NCI-H82 (cell line): Measurements from ENCODE around the gene DACT2.
A peak's percentile ranks its signal among the peaks of the same experiment; 100 is the strongest.
"Not testable (repeated sequence)": the region's sequence is repeated elsewhere in the genome, so short reads cannot be mapped to it uniquely, and the experiment has no call there.

Source experiments
- DNase-seq: peaks from one replicate; lab custom pipeline; 2025; lab: John Stamatoyannopoulos, UW

Gene DACT2, protein sequence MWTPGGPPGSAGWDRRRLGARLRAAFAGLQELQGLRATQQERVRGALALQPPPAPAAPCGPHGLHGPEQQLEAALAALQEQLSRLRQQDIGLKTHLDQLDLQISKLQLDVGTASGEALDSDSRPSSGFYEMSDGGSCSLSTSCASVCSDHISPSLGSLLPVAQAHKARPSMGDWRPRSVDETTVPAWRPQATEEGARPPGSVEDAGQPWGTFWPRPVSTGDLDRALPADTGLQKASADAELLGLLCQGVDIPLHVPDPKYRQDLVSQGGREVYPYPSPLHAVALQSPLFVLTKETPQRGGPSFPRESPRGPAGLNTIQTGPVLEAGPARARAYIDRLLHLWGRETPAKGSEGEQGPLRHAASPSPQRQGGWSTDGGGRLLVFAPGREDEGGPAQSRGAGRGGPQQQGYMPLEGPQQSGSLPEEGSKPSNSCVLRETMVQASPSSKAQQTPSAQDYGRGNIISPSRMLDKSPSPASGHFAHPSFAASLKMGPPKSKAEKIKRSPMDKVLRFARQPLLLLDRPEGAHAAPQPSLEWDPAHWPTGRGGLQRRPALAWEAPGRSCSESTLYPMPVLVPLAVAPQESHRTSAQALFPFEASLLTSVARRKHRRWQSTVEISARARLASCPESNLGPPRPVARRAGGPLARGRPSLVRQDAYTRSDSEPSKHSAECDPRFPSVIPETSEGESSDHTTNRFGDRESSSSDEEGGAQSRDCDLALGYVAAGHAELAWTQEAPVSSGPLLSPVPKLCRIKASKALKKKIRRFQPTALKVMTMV

DNA sequence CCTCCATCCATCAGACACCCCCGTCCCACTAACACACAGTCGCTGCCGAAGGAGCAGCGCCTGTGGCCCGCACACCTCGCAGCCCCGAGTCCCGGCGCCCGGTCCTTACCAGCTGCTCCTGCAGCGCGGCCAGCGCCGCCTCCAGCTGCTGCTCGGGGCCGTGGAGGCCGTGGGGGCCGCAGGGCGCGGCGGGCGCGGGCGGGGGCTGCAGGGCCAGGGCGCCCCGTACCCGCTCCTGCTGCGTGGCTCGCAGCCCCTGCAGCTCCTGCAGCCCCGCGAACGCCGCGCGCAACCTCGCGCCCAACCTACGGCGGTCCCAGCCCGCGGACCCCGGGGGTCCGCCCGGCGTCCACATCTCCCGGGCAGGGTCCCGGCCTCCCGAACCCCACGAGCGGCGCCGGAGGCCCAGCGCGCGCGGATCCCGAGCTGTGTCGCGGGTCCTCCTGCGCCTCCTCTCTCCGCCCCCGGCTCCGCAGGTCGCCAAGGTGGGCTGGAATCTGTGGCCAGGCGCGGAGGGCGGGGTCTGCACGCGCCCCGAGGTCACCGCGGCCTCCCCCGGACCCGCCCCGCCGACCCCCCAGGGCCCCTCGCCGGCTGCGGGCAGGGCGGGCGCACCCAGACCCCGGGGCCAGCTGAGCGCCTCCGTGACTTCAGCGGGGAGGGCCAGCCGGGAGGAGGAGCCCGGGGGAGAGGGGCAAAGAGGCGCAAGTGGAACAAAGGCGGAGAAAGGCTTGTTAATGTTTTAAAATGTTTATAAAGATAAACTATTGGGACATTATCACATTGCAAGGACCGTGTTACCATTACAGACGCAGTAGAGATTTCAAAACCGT lies at the start of gene DACT2:
Gene DACT2, minus strand, starts transcription at position 499 of the 833 bp plus-strand sequence. Its CDS starts 144 bp downstream, at position 355.
- no peak for DNase-seq

DNA sequence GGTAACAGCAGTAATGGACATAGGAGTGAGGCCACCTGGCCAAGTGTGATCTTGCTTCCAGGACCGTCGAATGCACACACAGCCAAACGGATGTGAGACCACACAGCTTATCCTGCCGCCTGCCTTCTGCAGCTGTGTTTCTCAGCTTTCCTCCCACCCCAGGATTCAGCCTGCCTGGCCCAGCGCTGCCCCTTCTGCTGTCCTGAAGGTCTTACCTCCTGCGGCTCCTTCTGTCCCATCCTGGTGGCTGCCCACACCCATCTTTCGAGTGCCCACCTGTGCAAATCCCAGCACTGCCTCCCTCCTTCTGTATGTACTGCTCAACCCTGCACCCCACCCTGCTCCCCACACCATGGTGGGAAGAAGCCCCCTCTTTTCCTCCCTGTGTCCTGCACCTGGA lies 49.4 kb upstream of the DACT2 start:
- no peak for DNase-seq

DNA sequence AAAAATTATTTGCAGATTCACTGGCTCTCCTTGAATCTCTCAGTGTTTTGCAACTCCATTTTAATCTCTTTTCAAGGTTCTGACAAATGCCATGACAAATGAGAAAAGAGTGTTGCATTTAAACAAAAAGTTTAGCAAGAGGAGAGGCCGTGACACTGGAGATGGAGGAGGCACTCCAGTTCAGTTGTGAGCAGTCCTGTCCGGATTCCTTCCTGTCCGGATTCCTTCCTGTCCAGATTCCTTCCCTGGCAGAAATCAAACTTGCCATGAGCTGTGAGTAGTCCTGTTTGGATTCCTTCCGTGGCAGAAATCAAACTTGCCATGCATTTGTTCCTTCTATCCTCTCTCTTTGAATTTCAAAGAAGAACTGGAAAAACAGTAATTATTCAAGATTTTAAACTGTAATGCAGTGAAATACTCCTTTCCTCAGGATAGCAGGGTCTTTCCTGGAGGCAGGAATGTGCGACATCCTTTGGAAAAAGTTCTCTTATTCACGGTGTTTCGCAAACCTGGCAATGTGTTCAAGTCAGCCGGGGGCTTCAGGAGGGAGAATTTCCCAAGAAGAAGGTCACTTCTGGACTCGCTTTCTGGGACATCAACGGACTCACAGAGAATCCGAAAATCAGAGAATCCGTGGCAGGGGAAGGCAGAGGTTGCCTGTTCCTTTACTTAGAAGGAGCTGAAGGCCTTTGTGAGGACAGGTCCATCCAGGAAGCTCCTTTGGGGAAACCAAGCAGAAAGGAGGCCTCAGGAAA lies 48.7 kb upstream of the DACT2 start:
- DNase-seq = no peak

DNA sequence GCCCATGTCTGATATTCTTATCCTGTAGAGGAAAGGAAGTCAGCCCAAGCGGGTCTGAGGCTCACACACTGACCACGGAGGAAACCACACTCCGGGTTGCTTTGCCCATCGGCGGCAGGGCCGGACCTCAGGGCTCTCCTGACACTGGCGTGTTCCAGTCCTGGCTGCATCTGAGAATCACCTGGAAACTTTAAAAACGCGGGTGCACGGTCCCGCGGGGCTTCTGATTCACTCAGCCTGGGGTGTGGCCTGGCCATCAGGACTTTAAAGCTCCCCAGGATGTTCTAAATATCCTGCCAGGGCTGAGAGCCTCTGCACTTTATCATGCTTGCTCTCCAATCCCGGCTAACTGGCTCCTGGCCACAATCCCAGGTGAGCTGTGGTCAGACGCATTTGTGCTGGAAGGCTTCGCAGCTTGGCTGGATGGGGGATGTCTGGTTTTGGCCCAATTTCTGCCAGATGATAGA lies 47.7 kb upstream of the DACT2 start:
- DNase-seq = no peak

DNA sequence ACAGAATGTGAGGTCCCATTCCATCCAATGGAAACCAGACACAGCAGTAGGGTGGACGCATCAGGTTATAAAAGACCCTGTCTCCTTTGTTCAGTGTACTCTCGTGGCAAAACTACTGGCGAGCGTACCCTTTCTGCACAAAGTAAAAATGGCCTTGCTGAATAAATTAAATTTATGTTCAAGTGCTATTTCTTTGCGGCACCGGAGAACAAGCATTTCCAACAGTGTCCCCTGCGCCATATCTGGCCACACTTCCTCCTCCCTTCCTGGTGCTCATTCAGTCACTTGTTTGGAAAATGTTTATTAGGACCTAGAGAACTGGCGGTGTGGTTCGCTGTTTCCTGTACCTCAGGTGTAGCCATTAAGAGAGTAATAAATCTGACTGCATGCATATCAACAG lies 46.9 kb upstream of the DACT2 start:
- no peak for DNase-seq

DNA sequence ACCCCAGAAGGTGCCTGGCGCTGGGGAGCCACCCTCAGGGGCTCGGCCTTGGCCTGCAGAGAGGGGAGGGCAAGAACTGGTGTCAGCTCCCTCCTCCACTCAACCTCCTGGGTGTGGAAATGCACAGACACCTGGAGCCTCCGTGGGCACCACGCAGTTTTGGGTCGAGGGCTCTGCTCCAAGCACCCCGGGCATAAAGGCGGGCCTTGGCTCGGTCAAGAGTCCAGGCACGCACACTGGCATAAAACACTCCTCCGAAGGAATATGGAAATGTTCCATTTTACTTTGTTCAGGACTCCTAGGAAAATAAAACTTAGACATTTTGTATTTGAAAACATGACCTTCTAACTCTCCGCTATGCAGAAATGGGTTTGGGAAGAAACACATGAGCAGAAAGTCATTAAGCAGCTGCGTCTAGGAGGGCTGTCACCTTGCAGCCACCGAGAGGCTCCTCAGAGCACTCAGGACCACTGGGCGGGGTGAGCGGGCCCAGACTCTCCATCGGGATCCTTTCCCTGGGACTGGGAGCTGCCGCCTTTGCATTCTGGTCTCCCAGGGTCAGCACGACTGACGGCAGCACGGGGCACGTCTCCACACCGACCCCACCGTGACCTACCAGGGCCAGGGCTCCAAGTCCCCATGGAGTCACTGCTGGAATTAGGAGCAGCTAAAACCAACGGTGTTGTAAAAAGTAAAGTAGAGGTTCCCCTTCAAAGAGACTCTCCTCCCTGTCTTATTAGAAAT lies 46.0 kb upstream of the DACT2 start:
- DNase-seq = no peak

DNA sequence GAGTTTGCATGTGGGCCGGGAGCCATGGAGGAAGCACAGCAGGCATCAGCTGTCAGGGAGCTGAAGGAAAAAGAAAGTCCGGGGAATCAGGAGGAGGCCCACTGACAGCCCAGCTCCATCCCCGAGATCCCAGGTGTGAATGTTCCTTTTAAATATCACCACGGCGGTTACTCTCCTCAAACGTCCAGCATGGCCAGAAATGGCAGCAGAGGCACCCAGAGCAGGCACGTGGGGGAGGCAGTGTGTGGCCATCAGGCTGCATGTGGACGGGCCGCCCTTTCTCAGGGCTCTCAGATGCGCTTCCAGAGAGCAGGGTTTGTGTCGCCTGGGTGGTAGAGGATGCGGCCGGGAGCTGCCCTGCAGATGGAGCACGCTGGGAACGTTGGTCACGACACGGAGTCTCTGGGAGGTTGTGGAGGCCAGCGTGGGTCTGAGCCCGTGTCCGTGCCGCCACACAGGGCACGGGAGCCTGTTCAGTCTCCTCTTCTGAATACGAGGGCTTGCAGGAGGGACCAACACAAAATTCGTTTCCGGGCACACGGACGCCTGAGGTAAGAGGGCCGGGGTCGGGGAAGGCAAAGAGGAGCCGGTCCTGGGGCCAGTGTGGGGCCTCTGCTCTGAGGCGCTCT lies 45.3 kb upstream of the DACT2 start:
- no peak for DNase-seq

DNA sequence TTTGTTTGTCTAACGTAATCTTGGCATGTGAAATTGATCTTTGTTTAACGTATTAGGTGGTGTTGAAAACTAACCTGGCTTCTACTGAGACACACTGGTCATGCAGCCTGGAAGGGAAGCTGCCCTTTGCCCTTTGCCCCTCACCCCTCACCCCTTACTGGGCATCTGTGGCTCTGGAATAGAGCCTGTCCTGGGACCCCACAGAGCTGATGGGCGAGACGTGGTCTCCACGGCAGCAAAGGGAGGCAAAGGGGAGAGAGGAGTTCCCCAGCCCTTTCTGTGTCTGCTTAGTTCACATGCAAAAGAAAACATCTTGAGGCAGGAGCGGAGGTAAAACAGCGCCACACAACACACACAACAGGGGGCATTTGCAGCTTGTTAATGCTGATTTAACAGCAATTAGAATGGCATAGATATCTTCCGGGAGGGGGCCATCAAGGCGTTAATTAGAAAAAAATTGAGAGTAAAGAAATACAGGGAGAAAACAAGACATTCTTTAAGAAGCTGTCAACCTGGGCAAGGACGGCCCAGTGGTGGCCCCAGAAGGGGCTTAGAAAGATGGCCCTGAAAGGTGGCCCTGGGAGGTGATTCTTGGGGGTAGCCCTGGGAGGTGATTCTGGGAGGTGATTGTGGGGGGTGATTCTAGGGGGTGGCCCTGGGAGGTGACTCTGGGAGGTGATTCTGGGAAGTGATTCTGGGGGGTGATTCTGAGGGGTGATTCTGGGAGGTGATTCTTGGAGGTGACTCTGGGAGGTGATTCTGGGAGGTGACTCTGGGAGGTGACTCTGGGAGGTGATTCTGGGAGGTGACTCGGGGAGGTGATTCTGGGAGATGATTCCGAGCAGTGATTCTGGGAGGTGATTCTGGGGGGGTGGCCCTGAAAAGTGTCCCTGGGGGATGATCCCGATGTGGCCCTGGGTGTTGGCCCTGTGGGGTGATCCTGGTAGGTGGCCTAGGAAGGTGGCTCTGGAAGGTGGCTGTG lies 44.5 kb upstream of the DACT2 start:
- DNase-seq = no peak

DNA sequence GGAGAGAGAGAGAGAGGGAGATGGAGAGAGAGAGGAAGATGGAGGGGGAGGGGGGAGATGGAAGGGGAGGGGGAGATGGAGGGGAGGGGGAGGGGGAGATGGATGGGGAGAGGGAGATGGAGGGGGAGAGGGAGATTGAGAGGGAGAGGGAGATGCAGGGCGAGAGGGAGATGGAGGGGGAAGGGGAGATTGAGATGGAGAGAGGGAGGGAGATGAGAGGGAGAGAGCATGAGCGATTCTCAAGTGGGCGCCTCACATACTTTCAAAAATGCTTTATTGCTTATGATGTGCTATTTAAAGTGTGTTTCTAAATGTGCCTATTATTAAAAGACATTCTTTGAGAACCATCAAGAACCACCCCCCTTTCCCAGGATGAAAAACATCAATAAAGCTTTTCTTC lies 43.7 kb upstream of the DACT2 start:
- DNase-seq = no peak

DNA sequence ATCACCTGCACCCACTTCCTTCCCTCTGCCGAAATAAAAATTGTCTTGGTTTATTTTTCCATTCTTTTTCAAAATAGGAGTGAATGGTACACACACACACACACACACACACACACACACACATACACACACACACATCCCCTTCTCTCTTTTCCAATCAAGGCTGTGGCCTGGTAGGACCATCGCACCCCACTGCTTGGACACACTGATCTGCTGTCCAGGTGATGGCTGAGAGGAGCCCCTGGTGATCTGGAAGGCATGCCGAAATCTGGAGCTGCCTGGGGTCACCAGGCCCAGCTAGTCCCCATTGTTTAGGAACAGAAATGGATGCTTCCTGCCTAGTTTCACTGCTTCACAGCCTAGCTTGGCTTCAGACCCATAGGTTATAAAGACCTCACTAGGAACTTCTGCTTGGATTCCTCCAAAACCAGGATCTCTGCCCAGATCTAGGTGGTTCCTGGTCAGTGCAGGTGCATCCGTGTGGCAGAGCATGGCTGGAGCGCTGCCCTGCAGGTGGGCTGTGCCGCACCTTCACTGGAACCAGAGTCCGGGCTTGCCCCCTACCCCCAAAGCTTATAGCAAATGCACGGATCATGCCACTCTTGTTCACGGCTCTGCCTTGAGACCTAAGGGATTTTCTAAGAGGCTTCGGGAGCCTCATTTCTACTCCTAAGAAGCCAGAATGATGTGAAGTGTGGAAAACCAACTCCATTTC lies 42.9 kb upstream of the DACT2 start:
- no peak for DNase-seq

DNA sequence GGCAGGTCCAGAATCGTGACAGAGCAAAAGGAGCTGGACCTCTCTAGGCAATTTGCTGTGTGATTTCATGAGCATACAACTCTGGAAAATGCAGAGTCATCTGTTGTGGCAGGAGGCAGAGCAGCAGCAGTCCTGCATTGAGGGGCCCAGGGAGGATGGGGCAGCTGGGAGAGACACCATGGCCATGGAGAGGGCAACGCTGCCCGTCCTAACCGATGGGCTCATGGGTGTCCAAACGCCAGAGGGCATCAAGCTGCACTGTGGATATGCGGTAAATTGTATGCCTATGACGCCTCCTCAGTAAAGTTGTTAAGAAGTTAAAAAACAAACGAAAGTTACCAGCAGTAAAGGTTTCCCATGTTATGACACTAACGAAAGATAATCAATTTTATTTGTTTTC lies 42.2 kb upstream of the DACT2 start:
- no peak for DNase-seq

DNA sequence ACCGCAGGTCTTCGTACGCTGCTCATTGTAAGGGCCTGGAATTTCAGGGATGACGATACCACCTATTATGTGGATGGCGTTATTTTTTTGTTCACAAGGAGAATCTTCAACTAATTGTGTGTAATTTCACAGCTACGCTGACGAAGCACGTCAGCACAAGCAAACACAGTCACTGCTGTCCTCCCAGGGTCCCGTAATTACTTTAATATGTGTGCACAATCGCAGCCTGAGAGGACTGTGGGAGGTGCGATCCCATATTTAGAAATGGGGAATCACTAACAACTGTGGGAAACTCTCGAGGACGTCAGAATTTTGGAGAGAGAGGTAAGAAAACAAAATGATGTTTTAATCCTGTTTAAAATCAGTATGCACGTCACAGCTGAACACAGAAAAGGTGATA lies 40.2 kb upstream of the DACT2 start:
- no peak for DNase-seq

DNA sequence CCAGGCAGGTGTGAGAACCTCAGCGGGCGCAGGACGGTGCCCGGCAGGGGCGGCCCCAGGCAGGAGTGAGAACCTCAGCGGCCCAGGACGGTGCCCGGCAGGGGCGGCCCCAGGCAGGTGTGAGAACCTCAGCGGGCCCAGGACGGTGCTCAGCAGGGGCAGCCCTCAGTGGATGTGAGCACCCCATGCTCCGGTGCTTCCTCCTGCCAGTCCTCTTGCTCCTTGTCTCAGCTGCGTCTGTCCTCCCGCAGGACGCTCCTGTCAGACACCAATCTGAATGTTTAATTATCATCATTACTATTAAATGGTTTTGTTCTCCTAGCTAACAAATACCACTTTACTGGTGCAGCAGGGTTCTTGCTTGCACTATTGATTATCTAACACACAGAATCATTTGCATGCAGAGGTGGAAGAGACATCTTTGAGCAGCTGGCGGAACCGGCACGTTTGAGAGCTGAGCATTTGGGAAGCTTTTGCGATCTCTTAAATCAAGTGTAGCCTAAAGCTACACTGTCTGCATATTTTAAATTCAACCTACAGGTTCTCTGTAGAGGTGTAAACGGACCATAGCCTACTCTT lies 39.4 kb upstream of the DACT2 start:
- no peak for DNase-seq

DNA sequence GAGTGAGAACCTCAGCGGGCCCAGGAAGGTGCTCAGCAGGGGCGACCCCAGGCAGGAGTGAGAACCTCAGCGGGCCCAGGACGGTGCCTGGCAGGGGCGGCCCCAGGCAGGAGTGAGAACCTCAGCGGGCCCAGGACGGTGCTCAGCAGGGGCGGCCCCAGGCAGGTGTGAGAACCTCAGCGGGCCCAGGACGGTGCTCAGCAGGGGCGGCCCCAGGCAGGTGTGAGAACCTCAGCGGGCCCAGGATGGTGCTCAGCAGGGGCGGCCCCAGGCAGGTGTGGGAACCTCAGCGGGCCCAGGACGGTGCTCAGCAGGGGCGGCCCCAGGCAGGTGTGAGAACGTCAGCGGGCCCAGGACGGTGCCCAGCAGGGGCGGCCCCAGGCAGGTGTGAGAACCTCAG lies 37.3 kb upstream of the DACT2 start:
- DNase-seq = not testable (repeated sequence)

DNA sequence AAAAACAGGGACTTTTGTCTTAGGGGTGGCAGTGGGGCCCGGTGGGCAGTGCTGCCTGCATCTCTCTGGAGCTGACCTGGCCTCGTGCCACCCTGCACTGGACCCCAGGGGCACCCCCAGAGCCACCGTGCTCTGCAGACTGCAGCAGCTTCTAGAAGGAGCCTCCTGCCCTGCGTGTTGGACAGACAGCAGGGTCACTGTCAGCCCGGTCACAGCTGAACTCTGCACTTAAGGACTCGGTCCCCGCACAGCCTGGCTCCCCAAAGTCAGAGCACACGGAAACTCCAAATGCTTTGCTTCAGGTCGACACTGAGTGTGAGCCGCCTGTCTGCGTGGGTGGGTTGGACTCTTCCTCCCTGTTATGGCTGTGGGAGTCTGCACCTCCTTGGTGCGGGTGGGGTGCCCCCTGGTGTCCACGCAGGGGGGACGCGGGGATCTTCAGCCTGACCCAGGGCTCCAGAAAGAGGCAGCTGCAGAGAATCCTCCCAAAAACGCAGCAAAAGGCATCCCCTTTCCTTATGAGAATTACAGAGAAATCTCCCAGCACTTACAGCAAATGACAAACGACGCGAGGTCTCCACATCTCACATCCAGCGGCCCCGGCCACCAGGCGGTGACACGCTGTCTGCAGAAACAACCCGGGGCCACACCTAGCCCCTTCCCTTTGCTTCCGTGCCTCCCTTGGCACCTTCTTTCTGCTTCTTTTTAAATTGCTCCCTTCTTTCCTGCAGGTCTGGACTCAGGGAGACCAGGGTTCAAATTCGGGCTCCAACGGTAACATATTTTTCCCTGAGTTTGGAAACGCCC lies 36.3 kb upstream of the DACT2 start:
- DNase-seq = peak; percentile 16

DNA sequence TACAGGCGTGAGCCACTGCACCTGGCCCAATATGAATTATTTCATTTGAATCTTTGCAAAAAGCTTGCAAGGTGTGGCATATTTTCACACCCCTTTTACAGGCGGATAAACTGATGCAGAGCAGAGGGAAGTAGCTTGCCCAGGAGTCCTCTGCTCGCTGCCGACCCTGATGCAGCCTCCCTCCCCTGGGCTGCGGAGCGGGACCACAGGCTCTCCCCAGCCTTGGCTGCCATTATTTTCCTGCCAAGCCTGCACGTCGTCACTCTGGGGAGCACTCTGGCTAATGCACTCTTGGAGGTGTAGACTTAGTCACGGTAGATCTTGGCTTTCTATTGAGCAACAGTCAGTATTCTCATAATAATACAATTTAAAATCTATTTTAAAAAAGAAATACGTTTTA lies 34.8 kb upstream of the DACT2 start:
- DNase-seq = no peak

DNA sequence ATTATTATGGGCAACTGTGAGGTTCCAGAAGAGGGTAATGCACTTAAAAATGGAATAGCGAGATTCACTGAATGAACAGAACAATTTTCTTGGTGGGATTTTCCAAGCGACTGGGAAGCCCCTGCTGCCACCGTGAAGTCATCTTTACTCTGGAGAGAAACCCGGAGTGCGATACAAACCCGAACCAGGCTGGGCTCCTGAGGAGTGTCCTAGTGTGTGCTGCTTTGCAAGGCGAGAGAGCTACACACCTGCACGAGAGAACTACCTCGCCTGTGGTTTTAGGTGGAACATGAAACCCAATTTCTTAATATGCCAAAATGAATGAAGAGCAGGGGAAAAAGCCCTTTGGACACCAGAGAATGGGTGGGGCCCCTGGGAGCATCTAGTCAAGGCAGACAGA lies 33.5 kb upstream of the DACT2 start:
- no peak for DNase-seq
